Right lung (tissue), 5 donors: ENCODE data around the gene SP6. TPM values are rescaled to one million over a fixed set of nuclear protein-coding genes. Genes with fewer than 3 reads are reported as not detected.

ENCODE experiments used
- DNase-seq, 2 donors: peaks; one replicate each; pipeline ENCODE4 v3.0.0-alpha.2; 2013
- polyA plus RNA-seq, 5 donors: library from polyadenylated mRNA; unstranded; fragments of 120-200 nt; gene quantifications; one replicate each; pipeline versions ENCODE4 v1.2.1 to v1.2.3, GENCODE V29; 2013; ENCODE audit warnings: inconsistent platforms in 1 of 5, low replicate concordance in 1 of 5; ENCODE audit not compliant: insufficient read length in 5 of 5, insufficient read depth in 1 of 5

SP6 gene
- polyA plus RNA-seq, 5 donors: 3.5 to 6.3 (median 4.3) TPM

GRCh38 chr17:47882247-47882646, 31.3 kb upstream of the SP6 start:
- DNase-seq: no peak

GRCh38 chr17:47879776-47880454, 29.0 kb upstream of the SP6 start:
- DNase-seq: no peak

- DNase-seq: no peak
These were observed 28.1 kb upstream of the SP6 start for GRCh38 chr17:47879028-47879585.

- DNase-seq: no peak
These were observed 27.5 kb upstream of the SP6 start for GRCh38 chr17:47878203-47879027.

- no peak for DNase-seq
These were observed 26.5 kb upstream of the SP6 start for GRCh38 chr17:47877368-47878034.

GRCh38 chr17:47875011-47875985, 24.3 kb upstream of the SP6 start:
- DNase-seq: no peak

- no peak for DNase-seq
These were observed 22.5 kb upstream of the SP6 start for GRCh38 chr17:47873200-47874090.

GRCh38 chr17:47872651-47873161, 21.7 kb upstream of the SP6 start:
- no peak for DNase-seq

GRCh38 chr17:47872019-47872650, 21.2 kb upstream of the SP6 start:
- no peak for DNase-seq

- DNase-seq: no peak
These were observed 20.1 kb upstream of the SP6 start for GRCh38 chr17:47871048-47871447.

GRCh38 chr17:47870056-47870455, 19.1 kb upstream of the SP6 start:
- DNase-seq: no peak

GRCh38 chr17:47869114-47869513, 18.2 kb upstream of the SP6 start:
- DNase-seq: no peak

- DNase-seq: no peak
These were observed 17.0 kb upstream of the SP6 start for GRCh38 chr17:47867813-47868533.

GRCh38 chr17:47866941-47867340, 16.0 kb upstream of the SP6 start:
- no peak for DNase-seq

GRCh38 chr17:47864791-47865216, 13.8 kb upstream of the SP6 start:
- DNase-seq: no peak

- DNase-seq: no peak
These were observed 11.9 kb upstream of the SP6 start for GRCh38 chr17:47862621-47863440.

GRCh38 chr17:47860386-47860785, 9.4 kb upstream of the SP6 start:
- DNase-seq: no peak
